Ascending aorta (tissue), 2 donors: ENCODE results near the gene TECTA. TPM values are rescaled to one million over a fixed set of nuclear protein-coding genes. Genes with fewer than 3 reads are reported as not detected.

Experiments used
- DNase-seq, 2 donors: peaks; one replicate each; pipeline ENCODE4 v3.0.0-alpha.2; 2019; ENCODE audit warnings: low spot score in 2 of 2
- H3K27ac ChIP-seq, 2 donors: fragments of 200-600 bp; sonication (generic); one replicate each; pipeline ENCODE4 v1.5.1; 2016 to 2017; ENCODE audit warnings: mild to moderate bottlenecking in 1 of 2
- H3K27me3 ChIP-seq: fragments of 200-600 bp; sonication (generic); one replicate; pipeline ENCODE4 v1.5.1; 2017
- H3K36me3 ChIP-seq, 2 donors: fragments of 200-600 bp; sonication (generic); one replicate each; pipeline ENCODE4 v1.5.1; 2016
- H3K4me1 ChIP-seq, 2 donors: fragments of 200-600 bp; sonication (generic); one replicate each; pipeline ENCODE4 v1.5.1; 2016 to 2017; ENCODE audit warnings: mild to moderate bottlenecking in 1 of 2
- H3K4me3 ChIP-seq, 2 donors: fragments of 200-600 bp; sonication (generic); one replicate each; pipeline ENCODE4 v1.5.1; 2016 to 2017; ENCODE audit warnings: mild to moderate bottlenecking in 1 of 2
- H3K9me3 ChIP-seq, 2 donors: fragments of 200-600 bp; sonication (generic); one replicate each; pipeline ENCODE4 v1.5.1; 2016
- intact Hi-C: fragments of 100-400 bp; cut with DNase I; formaldehyde crosslinking; loops from one replicate; pipeline ENCODE4 v1.15.1; 2023
- total RNA-seq: library from RNA; depleted of rRNA; stranded (reverse); fragments of >200 nt; gene quantifications from one replicate; pipeline ENCODE4 v1.1.0, GENCODE V29; 2016
- TF ChIP-seq, protein P1 (sequence below), 3 experiments: fragments of 200-600 bp in 2 of 3; fragments of 450-650 bp in 1 of 3; sonication (generic) in 2 of 3; IDR thresholded peaks; one replicate each; pipeline ENCODE4 v1.5.1; 2016 to 2019; ENCODE audit warnings: antibody characterized with exemption in 3 of 3, mild to moderate bottlenecking in 1 of 3, moderate library complexity in 1 of 3

The TECTA gene
- total RNA-seq, 1 donor from 2014 or later = not detected

- Histone ChIP-seq H3K36me3 (no peaks in the 10 kb centered on the region), H3K4me1 (no peaks in the 10 kb centered on the region), H3K9me3 (no peaks in the 10 kb centered on the region), H3K4me3 (no peak overlapping the region), H3K27me3 (no peaks in the 10 kb centered on the region), H3K27ac (no peak overlapping the region)
- intact Hi-C loops = no loop called here
- TF ChIP-seq, protein P1, sequence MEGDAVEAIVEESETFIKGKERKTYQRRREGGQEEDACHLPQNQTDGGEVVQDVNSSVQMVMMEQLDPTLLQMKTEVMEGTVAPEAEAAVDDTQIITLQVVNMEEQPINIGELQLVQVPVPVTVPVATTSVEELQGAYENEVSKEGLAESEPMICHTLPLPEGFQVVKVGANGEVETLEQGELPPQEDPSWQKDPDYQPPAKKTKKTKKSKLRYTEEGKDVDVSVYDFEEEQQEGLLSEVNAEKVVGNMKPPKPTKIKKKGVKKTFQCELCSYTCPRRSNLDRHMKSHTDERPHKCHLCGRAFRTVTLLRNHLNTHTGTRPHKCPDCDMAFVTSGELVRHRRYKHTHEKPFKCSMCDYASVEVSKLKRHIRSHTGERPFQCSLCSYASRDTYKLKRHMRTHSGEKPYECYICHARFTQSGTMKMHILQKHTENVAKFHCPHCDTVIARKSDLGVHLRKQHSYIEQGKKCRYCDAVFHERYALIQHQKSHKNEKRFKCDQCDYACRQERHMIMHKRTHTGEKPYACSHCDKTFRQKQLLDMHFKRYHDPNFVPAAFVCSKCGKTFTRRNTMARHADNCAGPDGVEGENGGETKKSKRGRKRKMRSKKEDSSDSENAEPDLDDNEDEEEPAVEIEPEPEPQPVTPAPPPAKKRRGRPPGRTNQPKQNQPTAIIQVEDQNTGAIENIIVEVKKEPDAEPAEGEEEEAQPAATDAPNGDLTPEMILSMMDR (IDR thresholded peaks at IDR 0.05) = no peak
- DNase-seq = no peak
Observed at GRCh38 chr11:121212536-121213361, 111.7 kb downstream of the TECTA start.

- Histone ChIP-seq H3K9me3 (no peaks in the 10 kb centered on the region), H3K36me3 (no peaks in the 10 kb centered on the region), H3K27ac (no peak overlapping the region), H3K4me3 (no peak overlapping the region), H3K4me1 (no peaks in the 10 kb centered on the region), H3K27me3 (no peaks in the 10 kb centered on the region)
- intact Hi-C loops = no loop called here
- no peak for DNase-seq
- TF ChIP-seq, protein P1 (IDR thresholded peaks at IDR 0.05) = no peak
Observed at GRCh38 chr11:121213362-121213893, 112.4 kb downstream of the TECTA start.

DNA sequence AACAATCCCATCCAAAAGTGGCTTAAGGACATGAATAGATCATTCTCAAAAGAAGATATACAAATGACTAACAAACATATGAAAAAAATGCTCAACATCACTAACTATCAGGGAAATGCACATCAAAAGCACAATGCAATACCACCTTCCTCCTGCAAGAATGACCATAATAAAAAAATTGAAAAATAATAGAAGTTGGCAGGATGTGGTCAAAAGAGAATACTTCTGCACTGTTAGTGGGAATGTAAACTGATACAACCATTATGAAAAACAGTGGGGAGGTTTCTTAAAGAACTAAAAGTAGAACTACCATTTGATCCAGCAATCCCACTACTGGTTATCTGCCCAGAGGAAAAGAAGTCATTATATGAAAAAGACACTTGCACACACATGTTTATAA lies 113.8 kb downstream of the TECTA start:
- no peak for DNase-seq
- Histone ChIP-seq H3K27ac (no peak overlapping the region), H3K27me3 (no peaks in the 10 kb centered on the region), H3K4me3 (no peak overlapping the region), H3K4me1 (no peaks in the 10 kb centered on the region), H3K36me3 (no peaks in the 10 kb centered on the region), H3K9me3 (no peaks in the 10 kb centered on the region)
- intact Hi-C loops = no loop called here
- TF ChIP-seq, protein P1 (IDR thresholded peaks at IDR 0.05) = no peak

DNA sequence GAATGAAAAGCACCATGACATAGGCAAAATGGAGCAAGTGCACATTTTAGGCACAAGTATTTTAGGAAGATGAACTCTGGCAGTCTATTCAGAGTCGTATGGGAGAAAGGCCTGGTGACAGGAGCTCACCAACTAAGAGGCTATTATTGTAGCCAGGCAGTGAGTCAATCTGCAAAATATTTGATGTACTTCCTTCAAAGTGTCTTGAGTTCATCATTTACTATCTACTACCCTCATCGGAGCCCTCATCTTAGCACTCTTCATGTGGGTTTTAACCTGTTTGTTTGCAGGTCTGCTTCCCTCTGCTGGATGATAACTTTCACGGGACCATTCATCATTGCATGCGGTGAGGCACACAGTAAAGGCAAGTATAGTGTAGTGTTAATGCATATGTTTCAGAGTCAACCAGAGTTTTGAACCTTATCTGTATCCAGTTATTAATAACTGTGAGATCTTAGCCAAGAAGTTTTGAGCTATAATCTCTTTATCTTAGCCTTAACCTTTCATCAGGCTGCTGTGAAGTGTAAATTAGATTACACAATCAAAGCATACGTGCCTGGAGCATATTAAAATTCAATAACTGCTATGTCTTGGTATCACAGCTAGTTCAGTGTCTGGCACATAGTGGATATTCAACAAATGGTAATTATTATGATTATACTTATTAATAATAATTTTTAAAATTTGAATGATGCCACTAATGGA lies 120.6 kb downstream of the TECTA start:
- intact Hi-C loops = no loop called here
- no peak for DNase-seq
- Histone ChIP-seq H3K4me3 (no peak overlapping the region), H3K9me3 (no peaks in the 10 kb centered on the region), H3K27me3 (no peaks in the 10 kb centered on the region), H3K27ac (no peak overlapping the region), H3K4me1 (no peaks in the 10 kb centered on the region), H3K36me3 (no peaks in the 10 kb centered on the region)
- TF ChIP-seq, protein P1 (IDR thresholded peaks at IDR 0.05) = no peak

DNA sequence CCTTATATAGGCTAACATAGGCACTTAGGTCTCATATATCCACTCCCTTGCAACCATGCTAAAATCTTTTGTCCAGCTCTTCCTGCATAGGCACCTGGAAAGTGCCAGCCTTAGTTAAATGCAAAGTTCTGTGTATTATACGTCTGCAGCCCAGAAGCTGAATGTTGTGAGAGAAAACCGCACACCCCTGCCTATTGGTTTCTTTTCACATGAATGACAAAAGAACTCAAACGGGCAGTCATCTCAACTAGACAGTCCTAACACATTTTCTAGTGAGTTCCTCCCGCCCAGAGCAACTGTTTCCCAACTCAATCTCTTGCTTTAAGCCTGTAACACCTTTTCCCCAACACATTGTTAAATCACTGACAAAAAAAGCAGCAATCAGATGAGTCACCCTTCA lies 122.1 kb downstream of the TECTA start:
- Histone ChIP-seq H3K9me3 (no peaks in the 10 kb centered on the region), H3K36me3 (no peaks in the 10 kb centered on the region), H3K27me3 (no peaks in the 10 kb centered on the region), H3K4me3 (no peak overlapping the region), H3K4me1 (no peaks in the 10 kb centered on the region), H3K27ac (no peak overlapping the region)
- TF ChIP-seq, protein P1 (IDR thresholded peaks at IDR 0.05) = no peak
- DNase-seq = no peak
- intact Hi-C loops = no loop called here
